ENCODE data around the gene ZMIZ1.

DNA sequence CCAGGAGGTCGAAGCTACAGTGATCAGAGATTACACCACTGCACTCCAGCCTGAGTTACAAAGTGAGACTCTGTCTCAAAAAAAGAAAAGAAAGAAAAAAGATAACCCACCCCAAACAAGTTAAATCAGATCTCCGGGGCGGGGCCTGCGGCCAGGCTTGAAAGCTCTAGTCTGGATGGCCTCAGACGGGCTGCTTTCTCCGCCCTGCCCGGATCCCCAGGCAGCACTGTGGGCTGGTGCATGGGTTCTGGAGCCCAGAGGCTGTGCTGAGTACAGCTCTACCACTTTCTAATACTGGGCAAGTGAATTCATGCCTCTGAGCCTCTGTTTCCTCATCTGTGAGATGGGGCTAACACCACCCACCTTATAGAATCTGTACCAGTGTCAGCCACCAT, 83.7 kb downstream of the ZMIZ1 start:
- TF ChIP-seq, protein P1, sequence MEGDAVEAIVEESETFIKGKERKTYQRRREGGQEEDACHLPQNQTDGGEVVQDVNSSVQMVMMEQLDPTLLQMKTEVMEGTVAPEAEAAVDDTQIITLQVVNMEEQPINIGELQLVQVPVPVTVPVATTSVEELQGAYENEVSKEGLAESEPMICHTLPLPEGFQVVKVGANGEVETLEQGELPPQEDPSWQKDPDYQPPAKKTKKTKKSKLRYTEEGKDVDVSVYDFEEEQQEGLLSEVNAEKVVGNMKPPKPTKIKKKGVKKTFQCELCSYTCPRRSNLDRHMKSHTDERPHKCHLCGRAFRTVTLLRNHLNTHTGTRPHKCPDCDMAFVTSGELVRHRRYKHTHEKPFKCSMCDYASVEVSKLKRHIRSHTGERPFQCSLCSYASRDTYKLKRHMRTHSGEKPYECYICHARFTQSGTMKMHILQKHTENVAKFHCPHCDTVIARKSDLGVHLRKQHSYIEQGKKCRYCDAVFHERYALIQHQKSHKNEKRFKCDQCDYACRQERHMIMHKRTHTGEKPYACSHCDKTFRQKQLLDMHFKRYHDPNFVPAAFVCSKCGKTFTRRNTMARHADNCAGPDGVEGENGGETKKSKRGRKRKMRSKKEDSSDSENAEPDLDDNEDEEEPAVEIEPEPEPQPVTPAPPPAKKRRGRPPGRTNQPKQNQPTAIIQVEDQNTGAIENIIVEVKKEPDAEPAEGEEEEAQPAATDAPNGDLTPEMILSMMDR (IDR thresholded peaks at IDR 0.05): no peak
- TF ChIP-seq POLR2A (IDR thresholded peaks at IDR 0.05): no peak

All from adrenal gland (tissue), 5 donors.